ENCODE results near the gene KNDC1.
"Not testable (repeated sequence)": the region's sequence is repeated elsewhere in the genome, so short reads cannot be mapped to it uniquely, and the experiment has no call there.

Gene KNDC1

DNA sequence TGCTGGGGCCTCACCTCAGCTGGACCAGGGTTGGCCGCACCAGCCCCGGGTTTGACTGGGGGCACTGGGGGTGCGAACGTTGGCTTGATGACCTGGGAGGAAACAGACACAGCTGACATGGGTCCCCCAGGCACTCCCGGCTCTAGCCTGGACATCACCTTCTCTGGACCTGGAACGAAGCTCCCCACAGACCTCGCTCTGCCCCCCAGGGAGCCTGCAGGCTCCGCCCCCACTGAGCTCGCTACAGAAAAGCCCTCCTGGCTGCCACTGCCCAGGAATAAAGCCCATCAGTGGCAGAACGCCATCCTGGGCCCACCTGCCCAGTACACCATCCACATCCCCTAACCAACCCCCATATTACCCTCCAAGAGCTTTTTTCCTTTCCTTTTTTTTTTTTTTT lies 103.7 kb downstream of the KNDC1 start:
- H3K14ac ChIP-seq (ENCODE audit: low read length in 2 of 2): no peak overlapping the region
- H2AK5ac ChIP-seq (ENCODE audit: low read length, severe bottlenecking): no peak overlapping the region
- H3K4me1 ChIP-seq (ENCODE audit: control insufficient read depth, insufficient read depth, low read depth, low read length): peaks cover 35% of the 10 kb centered on the region
- no peak overlapping the region for H2BK12ac ChIP-seq (ENCODE audit: low read length in 2 of 2)
- H3K9me3 ChIP-seq (ENCODE audit: control insufficient read depth, low read length): no peaks in the 10 kb centered on the region
- H3K18ac ChIP-seq (ENCODE audit: low read depth in 1 of 2, low read length in 2 of 2): no peak overlapping the region
- no peak overlapping the region for H2BK120ac ChIP-seq (ENCODE audit: low read depth, low read length)
- H4K8ac ChIP-seq (ENCODE audit: low read length): no peak overlapping the region
- H4K91ac ChIP-seq (ENCODE audit: low read length): peak overlapping the region; percentile 82
- no peaks in the 10 kb centered on the region for H3K79me1 ChIP-seq (replicated peaks; ENCODE audit: low read length, poor library complexity, severe bottlenecking)
- H3K23ac ChIP-seq (ENCODE audit: low read length in 2 of 2): no peak overlapping the region
- H2AFZ ChIP-seq (ENCODE audit: low read depth, low read length): no peak overlapping the region
- WGBS: 85% methylated on average over 9 of the region's 10 CpGs
- H3K36me3 ChIP-seq (ENCODE audit: control insufficient read depth in 1 of 2, insufficient read depth in 2 of 2, low read depth in 1 of 2, low read length in 2 of 2): peaks cover 0 to 29% of the 10 kb centered on the region in 2 experiments
- H3K9ac ChIP-seq (ENCODE audit: low read length): no peak overlapping the region
- H3K4me2 ChIP-seq (ENCODE audit: low read length, poor library complexity, severe bottlenecking): no peak overlapping the region
- no peak overlapping the region for H3K4ac ChIP-seq (ENCODE audit: low read depth in 1 of 2, low read length in 2 of 2)
- no peak for DNase-seq
- no peak overlapping the region for H2BK5ac ChIP-seq (ENCODE audit: low read depth, low read length, poor library complexity, severe bottlenecking)
- H3K27me3 ChIP-seq (ENCODE audit: control insufficient read depth in 1 of 2, insufficient read depth in 1 of 2, low read length in 2 of 2): no peaks in the 10 kb centered on the region
- peak overlapping the region; percentile 54 for H2BK15ac ChIP-seq (ENCODE audit: low read depth, poor library complexity, severe bottlenecking)
- no peak overlapping the region for H3K4me3 ChIP-seq (ENCODE audit: insufficient read depth in 1 of 2, low read depth in 1 of 2, low read length in 2 of 2)
- H3K27ac ChIP-seq (ENCODE audit: low read length, poor library complexity, severe bottlenecking): no peak overlapping the region

DNA sequence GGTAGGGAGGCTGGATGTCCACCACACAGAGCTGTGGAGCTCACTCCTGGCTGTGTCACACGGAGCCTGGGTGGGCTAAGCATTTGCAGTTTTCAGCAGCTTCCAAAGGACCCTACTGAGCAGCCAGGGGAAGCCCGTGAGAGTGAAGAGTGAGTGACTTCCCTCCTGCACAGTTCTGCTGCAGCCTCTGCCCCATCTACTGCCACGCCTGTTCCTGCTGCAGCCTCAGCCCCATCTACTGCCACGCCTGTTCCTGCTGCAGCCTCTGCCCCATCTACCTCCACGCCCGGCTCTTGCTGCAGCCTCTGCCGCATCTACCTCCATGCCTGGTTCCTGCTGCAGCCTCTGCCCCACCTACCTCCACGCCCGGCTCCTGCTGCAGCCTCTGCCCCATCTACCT lies 104.4 kb downstream of the KNDC1 start:
- Histone ChIP-seq H3K4me2 (ENCODE audit: low read length, poor library complexity, severe bottlenecking) (no peak overlapping the region), H3K27ac (ENCODE audit: low read length, poor library complexity, severe bottlenecking) (no peak overlapping the region), H4K8ac (ENCODE audit: low read length) (no peak overlapping the region), H3K9me3 (ENCODE audit: control insufficient read depth, low read length) (no peaks in the 10 kb centered on the region), H3K4me3 (ENCODE audit: insufficient read depth in 1 of 2, low read depth in 1 of 2, low read length in 2 of 2) (no peak overlapping the region), H2AK5ac (ENCODE audit: low read length, severe bottlenecking) (no peak overlapping the region), H3K36me3 (ENCODE audit: control insufficient read depth in 1 of 2, insufficient read depth in 2 of 2, low read depth in 1 of 2, low read length in 2 of 2) (peaks cover 0 to 37% of the 10 kb centered on the region in 2 experiments), H3K23ac (ENCODE audit: low read length in 2 of 2) (no peak overlapping the region), H3K4me1 (ENCODE audit: control insufficient read depth, insufficient read depth, low read depth, low read length) (peaks cover 28% of the 10 kb centered on the region), H2BK120ac (ENCODE audit: low read depth, low read length) (no peak overlapping the region), H2BK15ac (ENCODE audit: low read depth, poor library complexity, severe bottlenecking) (no peak overlapping the region), H3K4ac (ENCODE audit: low read depth in 1 of 2, low read length in 2 of 2) (no peak overlapping the region), H4K91ac (ENCODE audit: low read length) (no peak overlapping the region), H3K79me1 (replicated peaks; ENCODE audit: low read length, poor library complexity, severe bottlenecking) (no peaks in the 10 kb centered on the region), H3K14ac (ENCODE audit: low read length in 2 of 2) (no peak overlapping the region), H2BK5ac (ENCODE audit: low read depth, low read length, poor library complexity, severe bottlenecking) (no peak overlapping the region), H2BK12ac (ENCODE audit: low read length in 2 of 2) (no peak overlapping the region), H3K18ac (ENCODE audit: low read depth in 1 of 2, low read length in 2 of 2) (no peak overlapping the region), H2AFZ (ENCODE audit: low read depth, low read length) (no peak overlapping the region), H3K27me3 (ENCODE audit: control insufficient read depth in 1 of 2, insufficient read depth in 1 of 2, low read length in 2 of 2) (no peaks in the 10 kb centered on the region), H3K9ac (ENCODE audit: low read length) (no peak overlapping the region)
- 85% methylated on average over 9 of the region's 9 CpGs for WGBS
- DNase-seq: no peak

- not testable (repeated sequence) for H3K4me2 ChIP-seq (ENCODE audit: low read length, poor library complexity, severe bottlenecking); H3K27me3 ChIP-seq (ENCODE audit: control insufficient read depth in 1 of 2, insufficient read depth in 1 of 2, low read length in 2 of 2); H3K27ac ChIP-seq (ENCODE audit: low read length, poor library complexity, severe bottlenecking); H3K14ac ChIP-seq (ENCODE audit: low read length in 2 of 2); H3K18ac ChIP-seq (ENCODE audit: low read depth in 1 of 2, low read length in 2 of 2); H3K4ac ChIP-seq (ENCODE audit: low read depth in 1 of 2, low read length in 2 of 2); DNase-seq; H3K4me3 ChIP-seq (ENCODE audit: insufficient read depth in 1 of 2, low read depth in 1 of 2, low read length in 2 of 2); H3K9me3 ChIP-seq (ENCODE audit: control insufficient read depth, low read length); H3K23ac ChIP-seq (ENCODE audit: low read length in 2 of 2); H2AFZ ChIP-seq (ENCODE audit: low read depth, low read length); H2AK5ac ChIP-seq (ENCODE audit: low read length, severe bottlenecking); H2BK12ac ChIP-seq (ENCODE audit: low read length in 2 of 2); H4K8ac ChIP-seq (ENCODE audit: low read length); H3K9ac ChIP-seq (ENCODE audit: low read length); H4K91ac ChIP-seq (ENCODE audit: low read length); H2BK120ac ChIP-seq (ENCODE audit: low read depth, low read length); H2BK15ac ChIP-seq (ENCODE audit: low read depth, poor library complexity, severe bottlenecking); H2BK5ac ChIP-seq (ENCODE audit: low read depth, low read length, poor library complexity, severe bottlenecking); H3K79me1 ChIP-seq (replicated peaks; ENCODE audit: low read length, poor library complexity, severe bottlenecking)
- peaks cover 0 to 43% of the 10 kb centered on the region in 2 experiments for H3K36me3 ChIP-seq (ENCODE audit: control insufficient read depth in 1 of 2, insufficient read depth in 2 of 2, low read depth in 1 of 2, low read length in 2 of 2)
- 80% methylated on average over 10 of the region's 10 CpGs for WGBS
- H3K4me1 ChIP-seq (ENCODE audit: control insufficient read depth, insufficient read depth, low read depth, low read length): peaks cover 22% of the 10 kb centered on the region
Measured at GRCh38 chr10:133265052-133265451, 105.0 kb downstream of the KNDC1 start.

- H2AK5ac ChIP-seq (ENCODE audit: low read length, severe bottlenecking): no peak overlapping the region
- H2BK120ac ChIP-seq (ENCODE audit: low read depth, low read length): no peak overlapping the region
- H2BK15ac ChIP-seq (ENCODE audit: low read depth, poor library complexity, severe bottlenecking): no peak overlapping the region
- no peak overlapping the region for H3K4me2 ChIP-seq (ENCODE audit: low read length, poor library complexity, severe bottlenecking)
- H3K9ac ChIP-seq (ENCODE audit: low read length): peak overlapping the region; percentile 55
- H3K9me3 ChIP-seq (ENCODE audit: control insufficient read depth, low read length): no peaks in the 10 kb centered on the region
- H3K4me3 ChIP-seq (ENCODE audit: insufficient read depth in 1 of 2, low read depth in 1 of 2, low read length in 2 of 2): peak overlapping the region in 1 of 2 experiments; percentile 33
- H3K79me1 ChIP-seq (replicated peaks; ENCODE audit: low read length, poor library complexity, severe bottlenecking): no peaks in the 10 kb centered on the region
- H2AFZ ChIP-seq (ENCODE audit: low read depth, low read length): no peak overlapping the region
- H3K14ac ChIP-seq (ENCODE audit: low read length in 2 of 2): no peak overlapping the region
- H4K8ac ChIP-seq (ENCODE audit: low read length): no peak overlapping the region
- peak overlapping the region in 1 of 2 experiments; percentile 64 for H2BK12ac ChIP-seq (ENCODE audit: low read length in 2 of 2)
- H3K36me3 ChIP-seq (ENCODE audit: control insufficient read depth in 1 of 2, insufficient read depth in 2 of 2, low read depth in 1 of 2, low read length in 2 of 2): peaks cover 0 to 55% of the 10 kb centered on the region in 2 experiments
- peaks cover 10% of the 10 kb centered on the region for H3K4me1 ChIP-seq (ENCODE audit: control insufficient read depth, insufficient read depth, low read depth, low read length)
- no peak overlapping the region for H3K27ac ChIP-seq (ENCODE audit: low read length, poor library complexity, severe bottlenecking)
- 92% methylated on average over 16 of the region's 21 CpGs for whole genome bisulfite sequencing
- H4K91ac ChIP-seq (ENCODE audit: low read length): no peak overlapping the region
- H2BK5ac ChIP-seq (ENCODE audit: low read depth, low read length, poor library complexity, severe bottlenecking): no peak overlapping the region
- no peaks in the 10 kb centered on the region for H3K27me3 ChIP-seq (ENCODE audit: control insufficient read depth in 1 of 2, insufficient read depth in 1 of 2, low read length in 2 of 2)
- H3K18ac ChIP-seq (ENCODE audit: low read depth in 1 of 2, low read length in 2 of 2): peak overlapping the region in 1 of 2 experiments; percentile 42
- DNase-seq: no peak
- no peak overlapping the region for H3K4ac ChIP-seq (ENCODE audit: low read depth in 1 of 2, low read length in 2 of 2)
- peak overlapping the region in 1 of 2 experiments; percentile 6 for H3K23ac ChIP-seq (ENCODE audit: low read length in 2 of 2)
Measured at GRCh38 chr10:133266056-133266795, 106.2 kb downstream of the KNDC1 start.
